CD14-positive monocyte (primary cell): ENCODE data around the gene PCNA. TPM values are rescaled to one million over a fixed set of nuclear protein-coding genes. Genes with fewer than 3 reads are reported as not detected.

Source experiments
- DNase-seq, 3 donors: peaks; one replicate each; pipeline ENCODE4 v3.0.0-alpha.2; 2011 to 2022
- H2AFZ ChIP-seq: 2 replicates; pipeline ENCODE4 v1.6.0; 2012; ENCODE audit warnings: mild to moderate bottlenecking, low read depth, low read length, inconsistent platforms; ENCODE audit not compliant: insufficient read depth, poor library complexity, severe bottlenecking
- H3K27ac ChIP-seq, 2 donors: 1 replicate in 1 of 2; 2 replicates in 1 of 2; pipeline ENCODE4 v1.5.1; 2012 to 2013; ENCODE audit warnings: low read length in 2 of 2, control low read depth in 1 of 2, inconsistent platforms in 1 of 2, low read depth in 1 of 2, mild to moderate bottlenecking in 1 of 2
- H3K27me3 ChIP-seq, 2 donors: one replicate each; pipeline versions ENCODE4 v1.6.0 to v1.6.1; 2011 to 2013; ENCODE audit warnings: low read length in 2 of 2; ENCODE audit not compliant: control insufficient read depth in 2 of 2, insufficient read depth in 2 of 2
- H3K36me3 ChIP-seq, 2 donors: replicated peaks in 1 of 2; 1 replicate in 1 of 2; 2 replicates in 1 of 2; pipeline versions ENCODE4 v1.5.1 to v1.6.1; 2012 to 2013; ENCODE audit warnings: low read length in 2 of 2, control low read depth in 1 of 2, inconsistent platforms in 1 of 2, mild to moderate bottlenecking in 1 of 2; ENCODE audit not compliant: insufficient read depth in 2 of 2, control insufficient read depth in 1 of 2
- H3K4me1 ChIP-seq, 2 donors: 1 replicate in 1 of 2; 2 replicates in 1 of 2; pipeline versions ENCODE4 v1.5.1 to v1.6.1; 2012 to 2013; ENCODE audit warnings: low read length in 2 of 2, control low read depth in 1 of 2, inconsistent platforms in 1 of 2, mild to moderate bottlenecking in 1 of 2, moderate library complexity in 1 of 2; ENCODE audit not compliant: insufficient read depth in 2 of 2, control insufficient read depth in 1 of 2
- H3K4me2 ChIP-seq: replicated peaks from 2 replicates; pipeline ENCODE3; 2012; ENCODE audit warnings: low read length, moderate library complexity, mild to moderate bottlenecking; ENCODE audit not compliant: poor library complexity, severe bottlenecking; ENCODE audit errors: extremely low read depth
- H3K4me3 ChIP-seq, 3 experiments: fragments of 200-600 bp in 1 of 3; sonication (generic) in 1 of 3; replicated peaks in 1 of 3; 1 replicate in 2 of 3; 2 replicates in 1 of 3; pipeline ENCODE4 v1.5.1; 2011 to 2013; ENCODE audit warnings: low read length in 3 of 3, mild to moderate bottlenecking in 3 of 3, control low read depth in 2 of 3, low read depth in 2 of 3, inconsistent platforms in 1 of 3, moderate library complexity in 1 of 3
- H3K79me2 ChIP-seq: 2 replicates; pipeline ENCODE4 v1.6.0; 2012; ENCODE audit warnings: mild to moderate bottlenecking, control low read depth, inconsistent platforms, low read length, moderate library complexity; ENCODE audit not compliant: insufficient read depth
- H3K9ac ChIP-seq: 2 replicates; pipeline ENCODE4 v1.6.0; 2017; ENCODE audit warnings: low read length, mild to moderate bottlenecking; ENCODE audit not compliant: insufficient read depth, poor library complexity, severe bottlenecking
- H3K9me3 ChIP-seq, 2 donors: replicated peaks in 1 of 2; 1 replicate in 1 of 2; 2 replicates in 1 of 2; pipeline versions ENCODE4 v1.5.1 to v1.6.1; 2012 to 2013; ENCODE audit warnings: low read length in 2 of 2, control low read depth in 1 of 2; ENCODE audit not compliant: control insufficient read depth in 1 of 2, insufficient read depth in 1 of 2
- H4K20me1 ChIP-seq: 2 replicates; pipeline ENCODE4 v1.6.0; 2012; ENCODE audit warnings: mild to moderate bottlenecking, low read length, control low read depth, moderate library complexity; ENCODE audit not compliant: insufficient read depth
- H3K27ac Mint-ChIP-seq, 7 donors: one replicate each; pipeline ENCODE4 v1.8.0; 2020; ENCODE audit warnings: mild to moderate bottlenecking in 7 of 7, mixed read lengths in 7 of 7, moderate library complexity in 6 of 7, inconsistent platforms in 2 of 7
- H3K27me3 Mint-ChIP-seq, 3 donors: one replicate each; pipeline ENCODE4 v1.8.0; 2021 to 2022; ENCODE audit warnings: low read depth in 3 of 3, mild to moderate bottlenecking in 3 of 3, mixed read lengths in 3 of 3, moderate library complexity in 3 of 3, inconsistent platforms in 1 of 3
- H3K36me3 Mint-ChIP-seq, 2 donors: one replicate each; pipeline ENCODE4 v1.8.0; 2020; ENCODE audit warnings: mixed read lengths in 2 of 2, inconsistent platforms in 1 of 2, mild to moderate bottlenecking in 1 of 2
- H3K4me1 Mint-ChIP-seq: one replicate; pipeline ENCODE4 v1.8.0; 2020; ENCODE audit warnings: mild to moderate bottlenecking, mixed read lengths
- H3K4me3 Mint-ChIP-seq, 2 donors: one replicate each; pipeline ENCODE4 v1.8.0; 2020; ENCODE audit warnings: mild to moderate bottlenecking in 2 of 2, mixed read lengths in 2 of 2, moderate library complexity in 1 of 2
- H3K9me3 Mint-ChIP-seq, 7 donors: one replicate each; pipeline ENCODE4 v1.8.0; 2020 to 2022; ENCODE audit warnings: mixed read lengths in 7 of 7, mild to moderate bottlenecking in 6 of 7, moderate library complexity in 6 of 7, inconsistent platforms in 2 of 7
- CTCF ChIP-seq: fragments of 200-600 bp; IDR thresholded peaks from one replicate; pipeline ENCODE4 v1.8.0; 2022; ENCODE audit warnings: antibody characterized with exemption, mild to moderate bottlenecking
- WGBS: methylation state at CpG from one replicate; pipeline ENCODE4 v1.1.5; 2013; ENCODE audit warnings: missing lambda C conversion rate; ENCODE audit not compliant: insufficient coverage; 5-methylcytosine and 5-hydroxymethylcytosine counted together
- intact Hi-C, 2 donors: fragments of 100-400 bp; cut with micrococcal nuclease; formaldehyde crosslinking; loops; one replicate each; pipeline versions ENCODE4 v1.15.0 to v1.15.1; 2023
- polyA plus RNA-seq, 3 donors: library from polyadenylated mRNA; depleted of rRNA in 1 of 3; unstranded in 2 of 3; stranded (reverse) in 1 of 3; fragments of 300-500 nt in 2 of 3; fragments of >200 nt in 1 of 3; fragmentation: Illumina TruSeq in 2 of 3; gene quantifications; 1 replicate in 2 of 3; 2 replicates in 1 of 3; pipeline ENCODE4 v1.2.3, GENCODE V29; 2012 to 2021

PCNA gene
- polyA plus RNA-seq, 3 donors: 27.9 to 35.0 (median 30.8) TPM

DNA sequence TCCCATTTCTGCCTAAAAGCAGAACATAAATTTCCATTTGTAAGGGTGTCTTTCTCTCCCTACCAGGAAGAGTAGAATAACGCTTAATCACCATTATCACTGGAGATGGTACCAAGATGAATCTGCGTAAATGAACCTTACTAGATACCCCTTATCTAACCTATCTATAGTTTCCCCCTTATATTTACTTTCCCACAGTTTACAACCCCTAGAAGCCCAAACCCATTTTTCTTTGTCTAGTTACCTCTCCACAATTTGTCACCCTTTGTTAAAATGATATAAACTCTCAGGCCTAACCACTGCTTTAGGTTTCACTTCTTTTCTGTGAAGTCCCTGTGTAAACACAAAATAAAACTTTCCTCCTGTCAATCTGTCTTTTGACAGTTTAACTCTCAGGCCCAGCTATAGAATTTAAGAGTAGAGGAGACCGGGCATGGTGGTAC lies 45.5 kb downstream of the PCNA start:
- Histone ChIP-seq H3K79me2 (no peaks in the 10 kb centered on the region), H2AFZ (peak overlapping the region; percentile 6)

DNA sequence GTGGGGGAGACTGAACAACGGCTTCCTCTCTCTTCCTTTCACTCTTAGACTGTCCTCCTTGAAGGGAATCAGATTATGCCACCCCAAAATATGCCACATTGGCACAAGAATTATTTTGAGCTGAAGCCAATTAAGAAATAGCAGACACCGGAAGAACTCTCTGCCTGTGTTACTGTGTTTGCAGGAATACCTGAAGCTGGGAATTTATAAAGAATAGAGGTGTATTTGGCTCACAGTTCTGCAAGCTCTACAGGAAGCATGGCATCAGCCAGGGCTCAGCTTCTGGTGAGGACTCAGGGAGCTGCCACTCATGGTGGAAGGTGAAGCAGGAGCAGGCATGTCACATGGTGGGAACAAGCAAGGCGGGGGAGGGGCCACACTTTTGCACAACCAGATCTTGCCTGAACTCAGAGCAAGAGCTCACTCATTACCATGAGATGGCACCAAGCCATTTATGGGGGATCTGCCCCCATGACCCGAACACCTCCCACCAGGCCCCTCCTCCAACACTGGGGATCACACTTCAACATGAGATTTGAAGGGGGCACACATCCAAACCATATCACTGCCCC lies 46.0 kb downstream of the PCNA start:
- peaks cover 61 to 72% of the 10 kb centered on the region in 2 donors for H3K4me1 ChIP-seq
- whole genome bisulfite sequencing: 42% methylated on average over 3 of the region's 4 CpGs
- H2AFZ ChIP-seq: peak overlapping the region; percentile 57
- H3K4me3 ChIP-seq: peak overlapping the region in 1 of 3 experiments; percentile 3
- Mint-ChIP-seq H3K36me3 (peaks cover 0 to 2% of the 10 kb centered on the region in 2 donors), H3K4me1 (peaks cover 53% of the 10 kb centered on the region), H3K9me3 (no peaks in the 10 kb centered on the region), H3K27ac (peak overlapping the region; percentile 87 to 96 (median 94)), H3K27me3 (no peaks in the 10 kb centered on the region), H3K4me3 (no peak overlapping the region)
- H4K20me1 ChIP-seq: no peaks in the 10 kb centered on the region
- no peaks in the 10 kb centered on the region for H3K27me3 ChIP-seq
- H3K36me3 ChIP-seq: no peaks in the 10 kb centered on the region
- H3K27ac ChIP-seq: peak overlapping the region; percentile 83 to 87
- no peaks in the 10 kb centered on the region for H3K79me2 ChIP-seq
- intact Hi-C loops: no loop called here
- peak overlapping the region; percentile 35 for H3K9ac ChIP-seq
- TF ChIP-seq CTCF: no peak
- H3K4me2 ChIP-seq: peak overlapping the region; percentile 12
- no peaks in the 10 kb centered on the region for H3K9me3 ChIP-seq
- peak in 2 of 3 donors; percentile 48 to 50 for DNase-seq

More for the DNA sequence above, 45.5 kb downstream of the PCNA start:
- Mint-ChIP-seq H3K36me3 (peaks cover 0 to under 1% of the 10 kb centered on the region in 2 donors), H3K4me1 (peaks cover 54% of the 10 kb centered on the region), H3K9me3 (no peaks in the 10 kb centered on the region), H3K27ac (peak overlapping the region; percentile 87 to 96 (median 94)), H3K27me3 (no peaks in the 10 kb centered on the region), H3K4me3 (no peak overlapping the region)
- Histone ChIP-seq H4K20me1 (no peaks in the 10 kb centered on the region), H3K27ac (peak overlapping the region; percentile 83 to 87), H3K4me3 (peak overlapping the region in 1 of 3 experiments; percentile 3), H3K36me3 (no peaks in the 10 kb centered on the region), H3K27me3 (no peaks in the 10 kb centered on the region), H3K9me3 (no peaks in the 10 kb centered on the region), H3K4me1 (peaks cover 62 to 72% of the 10 kb centered on the region in 2 donors), H3K9ac (no peak overlapping the region), H3K4me2 (peak overlapping the region; percentile 1)
- DNase-seq: peak in 1 of 3 donors; percentile 33
- intact Hi-C loops: no loop called here
- TF ChIP-seq CTCF: no peak
- WGBS: 50% methylated on average over 1 of the region's 3 CpGs
